GM12878 (cell line): ENCODE results near the gene ZFP3. TPM values are rescaled to one million over a fixed set of nuclear protein-coding genes. Genes with fewer than 3 reads are reported as not detected.
A peak's percentile ranks its signal among the peaks of the same experiment; 100 is the strongest.

Experiments
- ATAC-seq: fragments of 200-7000 bp; cut with Tn5 transposase; 3 replicates; pipeline ENCODE4 v1.9.1; 2020; ENCODE audit warnings: mild to moderate bottlenecking, moderate library complexity
- BruUV-seq: library from RNA; stranded (reverse); fragments of 400-500 nt; replicated peaks from 2 replicates; lab custom pipeline; 2021; lab: Mats Ljungman, UMichigan
- CTCF ChIA-PET: fragments of 300-600 bp; sonication (Branson Sonifier 250); formaldehyde crosslinking; extraction: SDS; loops from one replicate; lab custom pipeline; 2021; ENCODE audit warnings: inconsistent platforms; lab: Yijun Ruan, JAX
- POLR2A ChIA-PET: fragments of 350-600 bp; formaldehyde crosslinking; extraction: SDS; loops from one replicate; lab custom pipeline; 2021; ENCODE audit warnings: inconsistent platforms; lab: Charles Lee
- RAD21 ChIA-PET: fragments of 300-600 bp; sonication (Branson Sonifier 250); formaldehyde crosslinking; loops from one replicate; lab custom pipeline; 2023; ENCODE audit warnings: antibody characterized with exemption; ENCODE audit not compliant: unreplicated experiment; lab: Charles Lee
- SMC1A ChIA-PET: fragments of 300-600 bp; sonication (Branson Sonifier 250); formaldehyde crosslinking; loops from one replicate; lab custom pipeline; 2023; ENCODE audit not compliant: unreplicated experiment, uncharacterized antibody; lab: Charles Lee
- DNase-seq: peaks from one replicate; pipeline ENCODE4 v3.0.0-alpha.2; 2011; ENCODE audit warnings: low read depth, low spot score
- FAIRE-seq: peaks from 3 replicates; lab custom pipeline; 2011; peaks lifted over from hg19 to GRCh38; lab: Jason Lieb, UNC
- H2AFZ ChIP-seq: 2 replicates; pipeline ENCODE4 v1.6.0; 2011; ENCODE audit warnings: low read depth, low read length, control low read depth; ENCODE audit not compliant: control insufficient read depth
- H3K27ac ChIP-seq: 2 replicates; pipeline ENCODE4 v1.5.1; 2011; ENCODE audit warnings: control low read depth; ENCODE audit not compliant: control insufficient read depth, insufficient read depth
- H3K27me3 ChIP-seq, 2 experiments: replicated peaks in 1 of 2; 2 replicates each; pipeline versions ENCODE4 v1.6.0 to v1.6.1; 2011; ENCODE audit warnings: low read length in 1 of 2; ENCODE audit not compliant: control insufficient read depth in 2 of 2, insufficient read depth in 2 of 2
- H3K36me3 ChIP-seq, 2 experiments: 2 replicates each; pipeline ENCODE4 v1.5.1; 2011; ENCODE audit warnings: low read length in 1 of 2; ENCODE audit not compliant: control insufficient read depth in 2 of 2, insufficient read depth in 2 of 2
- H3K4me1 ChIP-seq: 2 replicates; pipeline ENCODE4 v1.6.1; 2011; ENCODE audit warnings: mild to moderate bottlenecking, low read length, moderate library complexity, mixed read lengths; ENCODE audit not compliant: control insufficient read depth, insufficient read depth
- H3K4me2 ChIP-seq: 2 replicates; pipeline ENCODE4 v1.6.0; 2011; ENCODE audit warnings: control low read depth; ENCODE audit not compliant: control insufficient read depth, insufficient read depth
- H3K4me3 ChIP-seq: fragments of 200-600 bp; sonication (generic); 2 replicates; pipeline ENCODE4 v1.5.1; 2016
- H3K79me2 ChIP-seq: 2 replicates; pipeline ENCODE4 v1.6.0; 2011; ENCODE audit warnings: low read length; ENCODE audit not compliant: control insufficient read depth, insufficient read depth
- H3K9ac ChIP-seq: 2 replicates; pipeline ENCODE4 v1.8.0; 2011; ENCODE audit warnings: low read length, control low read depth, mixed read lengths; ENCODE audit not compliant: control insufficient read depth, insufficient read depth
- H3K9me3 ChIP-seq: replicated peaks from 3 replicates; pipeline ENCODE4 v1.5.1; 2011; ENCODE audit warnings: mild to moderate bottlenecking, low read length; ENCODE audit not compliant: control insufficient read depth, insufficient read depth
- H4K20me1 ChIP-seq: 2 replicates; pipeline ENCODE4 v1.6.0; 2011; ENCODE audit not compliant: control insufficient read depth, insufficient read depth
- ATF2 ChIP-seq: IDR thresholded peaks from 2 replicates; pipeline ENCODE4 v1.6.1; 2012; ENCODE audit warnings: low read length, inconsistent platforms
- CBFB ChIP-seq: IDR thresholded peaks from 2 replicates; pipeline ENCODE4 v1.6.1; 2016; ENCODE audit warnings: antibody characterized with exemption, low read depth
- CHD1 ChIP-seq: IDR thresholded peaks from 2 replicates; pipeline ENCODE4 v1.6.1; 2012; ENCODE audit warnings: low read depth, low read length, improper control_type of control experiment
- CREM ChIP-seq: IDR thresholded peaks from 2 replicates; pipeline ENCODE4 v1.6.1; 2014; ENCODE audit warnings: antibody characterized with exemption, low read depth
- ESRRA ChIP-seq: IDR thresholded peaks from 2 replicates; pipeline ENCODE4 v1.6.1; 2012; ENCODE audit warnings: mild to moderate bottlenecking, low read length, improper control_type of control experiment
- GATAD2B ChIP-seq: fragments of 450-650 bp; conservative IDR thresholded peaks from 2 replicates; pipeline ENCODE4 v1.6.1; 2017; ENCODE audit warnings: low read depth, mild to moderate bottlenecking, moderate library complexity
- HDAC6 ChIP-seq: fragments of 200-600 bp; sonication (generic); IDR thresholded peaks from one replicate; pipeline ENCODE4 v1.8.0; 2017; ENCODE audit warnings: antibody characterized with exemption; ENCODE audit not compliant: unreplicated experiment
- IRF3 ChIP-seq: fragments of 450-650 bp; IDR thresholded peaks from 2 replicates; pipeline ENCODE4 v1.6.1; 2014; ENCODE audit warnings: mild to moderate bottlenecking
- JUNB ChIP-seq: IDR thresholded peaks from 2 replicates; pipeline ENCODE4 v1.6.1; 2016; ENCODE audit warnings: antibody characterized with exemption, mild to moderate bottlenecking
- MYC ChIP-seq: IDR thresholded peaks from 2 replicates; pipeline ENCODE4 v1.6.1; 2011; ENCODE audit warnings: mild to moderate bottlenecking, low read length, moderate library complexity, inconsistent platforms; ENCODE audit not compliant: insufficient read depth, insufficient replicate concordance, insufficient read length, severe bottlenecking
- NFXL1 ChIP-seq: fragments of 450-650 bp; IDR thresholded peaks from 2 replicates; pipeline ENCODE4 v1.6.1; 2017; ENCODE audit warnings: antibody characterized with exemption, mild to moderate bottlenecking, borderline replicate concordance
- PAX5 ChIP-seq: IDR thresholded peaks from 2 replicates; pipeline ENCODE4 v1.6.1; 2011; ENCODE audit warnings: low read depth, low read length, borderline replicate concordance
- POLR2A ChIP-seq: IDR thresholded peaks from 2 replicates; pipeline ENCODE4 v1.6.1; 2011; ENCODE audit warnings: low read depth, mild to moderate bottlenecking, low read length
- RAD21 ChIP-seq: IDR thresholded peaks from 2 replicates; pipeline ENCODE4 v1.6.1; 2011; ENCODE audit warnings: mild to moderate bottlenecking, low read depth, low read length, moderate library complexity; ENCODE audit not compliant: insufficient read depth
- SMAD1 ChIP-seq: fragments of 450-650 bp; IDR thresholded peaks from 2 replicates; pipeline ENCODE4 v1.6.1; 2018; ENCODE audit warnings: mild to moderate bottlenecking, low read depth; ENCODE audit not compliant: partially characterized antibody
- SMAD5 ChIP-seq: IDR thresholded peaks from 2 replicates; pipeline ENCODE4 v1.6.1; 2016; ENCODE audit warnings: antibody characterized with exemption, low read depth
- TCF3 ChIP-seq: IDR thresholded peaks from 2 replicates; pipeline ENCODE4 v1.6.1; 2012; ENCODE audit warnings: low read depth, mild to moderate bottlenecking, low read length, borderline replicate concordance; ENCODE audit not compliant: insufficient read depth
- WGBS: methylation state at CpG from one replicate; pipeline ENCODE4 v1.1.6; 2016; ENCODE audit warnings: low lambda C conversion rate; ENCODE audit not compliant: insufficient replicate concordance, insufficient coverage; ENCODE audit errors: missing lambda C conversion rate; 5-methylcytosine and 5-hydroxymethylcytosine counted together
- in situ Hi-C: fragments of 300-500 bp; cut with MboI; formaldehyde crosslinking; loops from 9 replicates; pipeline ENCODE4 v1.14.3; 2018; ENCODE audit warnings: mixed read lengths
- intact Hi-C: fragments of 100-400 bp; cut with micrococcal nuclease; formaldehyde crosslinking; loops from one replicate; pipeline ENCODE4 v1.14.2; 2022; ENCODE audit not compliant: unreplicated experiment
- polyA plus RNA-seq, 11 experiments: library from polyadenylated mRNA; depleted of rRNA in 4 of 11; unstranded in 6 of 11; stranded (reverse) in 5 of 11; fragments of >200 nt; fragmentation: Nextera tagmentation in 4 of 11; fragmentation: Illumina TruSeq in 1 of 11; extraction: Ambion mirVana in 4 of 11; extraction: Trizol in 1 of 11; gene quantifications; 1 replicate in 1 of 11; 2 replicates in 10 of 11; pipeline versions ENCODE4 v1.2.1 to v1.2.3, GENCODE V29; 2011 to 2016; ENCODE audit warnings: inconsistent platforms in 2 of 11, missing spikeins in 2 of 11, low read depth in 1 of 11
- total RNA-seq, 4 experiments: library from RNA; depleted of rRNA in 3 of 4; stranded (reverse); fragments of >200 nt in 3 of 4; fragmentation: Illumina TruSeq in 1 of 4; extraction: Trizol in 1 of 4; gene quantifications; 2 replicates each; pipeline versions ENCODE4 v1.2.1 to v1.2.3, GENCODE V29; 2013 to 2021

ZFP3 gene
- total and polyA plus RNA-seq, 10 of the 15 experiments (the other 5 are each of a cell fraction or from before 2014, with no cell fraction given), result 0.37 to 4.1 (median 1.6) TPM

GRCh38 chr17:5077781-5078105 lies 524 bp upstream of the ZFP3 start:
- Histone ChIP-seq H3K4me1 (peaks cover 3% of the 10 kb centered on the region), H3K36me3 (no peaks in the 10 kb centered on the region), H2AFZ (peak overlapping the region; percentile 70), H3K27ac (peak overlapping the region; percentile 66), H3K4me3 (peak overlapping the region; percentile 67; the same call in 1 of the 2 replicates), H3K79me2 (peaks cover 2% of the 10 kb centered on the region; the same call in 1 of the 2 replicates), H3K4me2 (peak overlapping the region; percentile 56), H3K27me3 (no peaks in the 10 kb centered on the region), H4K20me1 (no peaks in the 10 kb centered on the region), H3K9ac (peak overlapping the region; percentile 72), H3K9me3 (peaks cover 14% of the 10 kb centered on the region; the same call in 2 of the 3 replicates)
- FAIRE-seq (no peak), DNase-seq (no peak), ATAC-seq (no peak)
- ChIA-PET CTCF (interaction anchor here (2.6 kb wide), 1 partner anchor 33 kb away, joined by 13 read pairs; the partner anchor contains the start of gene ZNF232), POLR2A (interaction anchor here (1.3 to 1.5 kb wide), 3 partner anchors 79 to 150 kb away, joined by 3 to 4 read pairs (median 3); partner anchors contain the start of gene SPAG7), SMC1A (interaction anchor here (1.3 to 3.3 kb wide), 2 partner anchors 17 to 35 kb away, joined by 4 to 15 read pairs; partner anchors contain the start of gene ZNF232), RAD21 (no interaction called here)
- intact Hi-C loops (loop anchor here (2.0 to 5.0 kb wide), 2 partner anchors 113 to 160 kb away; partner anchors contain the start of gene ZNF594), in situ Hi-C loops (no loop called here)
- TSS peak; percentile 89 for BruUV-seq
- 61% methylated on average over 14 of the region's 14 CpGs for WGBS
- TF ChIP-seq TCF3 (no peak), HDAC6 (no peak), CBFB (no peak), RAD21 (no peak)

GRCh38 chr17:5080591-5080990 lies 2.3 kb downstream of the ZFP3 start:
- in situ Hi-C loops, result no loop called here
- no peak for TF ChIP-seq CREM
- no peak for TF ChIP-seq POLR2A
- no peak for TF ChIP-seq NFXL1
- no peak for TF ChIP-seq PAX5
- TF ChIP-seq SMAD5, result no peak
- TF ChIP-seq IRF3, result no peak
- no peak for TF ChIP-seq GATAD2B
- no peak for TF ChIP-seq ESRRA
- no peak for TF ChIP-seq SMAD1
- TF ChIP-seq JUNB, result no peak
- TF ChIP-seq CHD1, result no peak
- no peak for TF ChIP-seq ATF2
- no peak for TF ChIP-seq MYC

More at GRCh38 chr17:5080591-5080990, 2.3 kb downstream of the ZFP3 start:
- RAD21 ChIA-PET, result interaction anchor here (0.7 kb wide), 1 partner anchor 43 kb away, joined by 3 read pairs; no protein-coding TSS in a partner anchor
- Histone ChIP-seq H3K27ac (no peak overlapping the region), H3K27me3 (no peaks in the 10 kb centered on the region), H2AFZ (no peak overlapping the region), H3K4me2 (no peak overlapping the region), H3K9me3 (peaks cover 20% of the 10 kb centered on the region; the same call in 2 of the 3 replicates), H3K4me1 (peaks cover 3% of the 10 kb centered on the region), H3K79me2 (peaks cover 2% of the 10 kb centered on the region; the same call in 1 of the 2 replicates), H4K20me1 (no peaks in the 10 kb centered on the region), H3K9ac (no peak overlapping the region), H3K4me3 (no peak overlapping the region), H3K36me3 (no peaks in the 10 kb centered on the region)
- BruUV-seq, result no TSS peak
- CTCF ChIA-PET, result interaction anchor here (0.8 to 0.9 kb wide), 2 partner anchors 9 to 18 kb away, joined by 4 read pairs; no protein-coding TSS in a partner anchor
- no peak for ATAC-seq
- WGBS, result 74% methylated on average over 3 of the region's 3 CpGs
- intact Hi-C loops, result no loop called here
- SMC1A ChIA-PET, result interaction anchor here (0.6 to 3.3 kb wide), 4 partner anchors 10 to 359 kb away, joined by 3 to 15 read pairs (median 3); partner anchors contain the start of genes C1QBP and ZNF232
- POLR2A ChIA-PET, result interaction anchor here (0.6 to 1.2 kb wide), 3 partner anchors 30 to 791 kb away, joined by 3 to 7 read pairs (median 3); no protein-coding TSS in a partner anchor
- DNase-seq, result no peak
- no peak for FAIRE-seq
